K562 treated with DMSO at 1 percent for 4 hours (cell line): Measurements from ENCODE around the gene CYLC1. TPM values are rescaled to one million over a fixed set of nuclear protein-coding genes. Genes with fewer than 3 reads are reported as not detected.

Experiments
- total RNA-seq: library from RNA; unstranded; fragments of 300-600 nt; gene quantifications from 2 replicates; pipeline ENCODE4 v1.2.3, GENCODE V29; 2022; ENCODE audit not compliant: insufficient read depth

CYLC1 gene
- total RNA-seq, result not detected in 2 replicates

GRCh38 chrX:83860846-83861245 is at the start of gene CYLC1:
TSS of gene CYLC1 (plus strand) at chrX:83861146. CDS start at chrX:83861183, 37 bp downstream.

